HG02642 (cell line): ENCODE data around the gene HMCES.
"Not testable (repeated sequence)": the region's sequence is repeated elsewhere in the genome, so short reads cannot be mapped to it uniquely, and the experiment has no call there.

ENCODE experiments used
- ATAC-seq: cut with Tn5 transposase; IDR thresholded peaks from one replicate; pipeline ENCODE4 v1.9.1; 2021; ENCODE audit warnings: mild to moderate bottlenecking; ENCODE audit not compliant: unreplicated experiment, poor library complexity

Gene HMCES

DNA sequence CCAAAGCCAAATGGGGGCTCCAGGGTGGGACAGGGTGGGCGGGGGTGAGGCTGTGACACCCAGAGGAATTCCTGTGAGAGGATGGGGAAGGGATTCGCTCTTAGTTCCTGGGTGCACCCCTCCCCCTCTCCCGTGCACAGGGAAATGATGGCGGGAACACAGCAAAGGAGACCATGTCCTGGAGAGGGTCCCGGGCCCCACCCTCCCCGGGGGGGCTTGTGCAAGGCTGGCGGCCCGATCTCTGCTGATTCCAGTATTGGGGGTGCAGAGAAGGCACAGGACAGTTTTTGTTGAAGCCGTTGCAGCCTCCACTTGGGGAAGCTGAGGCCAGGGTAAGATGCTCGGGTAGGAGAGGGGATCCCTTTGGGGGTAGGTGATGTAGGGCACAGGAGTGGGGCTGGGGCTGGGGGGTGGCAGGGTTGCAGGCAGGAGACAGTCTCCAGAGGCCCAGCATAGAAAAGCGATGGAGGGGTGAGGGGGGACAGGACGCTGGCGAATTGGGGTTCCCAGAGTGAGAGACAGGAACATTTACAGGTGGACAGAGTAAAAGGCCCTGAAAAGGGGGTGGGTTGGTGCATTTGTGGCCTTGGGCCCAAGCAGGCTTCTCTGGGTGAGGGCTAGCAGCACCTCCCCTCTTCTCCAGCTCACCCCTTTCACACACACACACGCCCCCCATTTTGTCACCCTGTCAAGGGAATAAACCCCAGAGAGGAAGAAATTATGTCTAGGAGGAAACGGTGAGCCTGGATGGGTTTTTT is 38.5 kb downstream of the HMCES start:
- ATAC-seq: no peak

DNA sequence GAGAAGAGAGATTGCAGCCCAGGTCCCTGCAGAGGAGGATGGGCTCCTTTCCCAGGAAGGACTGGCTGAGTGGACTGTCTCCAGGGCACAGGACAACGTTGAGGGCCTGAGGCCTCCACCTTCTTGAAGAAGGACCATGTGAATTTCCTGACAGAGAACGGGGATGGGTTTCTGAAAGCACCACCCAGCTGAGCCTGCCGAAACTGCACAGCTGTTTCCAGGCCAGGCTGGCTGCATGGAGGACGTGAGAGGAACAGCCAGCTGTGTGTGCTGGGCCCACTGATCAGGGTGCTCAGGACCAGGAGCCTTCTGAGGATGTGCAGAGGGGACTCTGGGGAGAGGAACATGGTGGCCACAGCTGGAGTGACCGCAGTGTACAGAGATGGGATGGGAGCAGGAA is 39.2 kb downstream of the HMCES start:
- no peak for ATAC-seq

DNA sequence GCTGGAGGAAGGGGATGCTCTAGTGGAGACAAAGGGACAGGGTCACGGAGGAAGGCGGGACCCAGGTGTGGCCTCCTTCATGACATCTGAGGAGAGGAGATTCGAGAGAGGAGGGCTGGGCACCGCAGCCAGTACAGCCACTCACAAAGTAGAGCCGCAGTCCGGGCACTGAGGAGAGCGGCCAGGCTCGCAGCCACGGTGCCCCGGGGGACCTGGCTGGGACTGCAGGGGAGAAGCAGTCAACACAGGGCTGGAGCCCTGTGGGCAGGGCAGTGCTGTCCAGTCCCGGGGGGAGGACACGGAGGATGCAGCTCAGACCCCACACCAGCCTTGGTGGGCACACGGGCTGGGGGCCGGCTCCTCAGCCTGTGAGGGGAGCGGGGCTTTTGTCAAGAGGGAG is 40.3 kb downstream of the HMCES start:
- no peak for ATAC-seq

DNA sequence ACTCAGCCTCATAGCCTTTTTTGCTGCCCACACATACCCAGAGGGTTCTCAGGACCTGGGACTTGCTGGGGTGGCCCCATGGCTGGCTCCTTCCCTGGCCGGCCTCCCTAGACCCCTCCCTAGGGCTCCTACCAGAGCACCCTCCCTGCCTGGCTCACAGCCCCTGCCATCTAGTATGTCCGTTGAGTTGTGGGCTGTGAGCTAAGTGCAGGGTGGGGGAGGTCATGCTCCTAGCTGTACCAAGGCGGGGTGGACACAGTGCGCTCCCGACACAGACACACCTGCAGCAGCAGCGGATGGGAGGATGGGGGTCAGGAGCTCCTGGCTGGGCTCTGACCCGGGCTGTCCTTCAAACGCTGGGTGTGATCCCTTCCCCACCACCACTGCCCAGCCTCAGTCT is 41.6 kb downstream of the HMCES start:
- no peak for ATAC-seq

DNA sequence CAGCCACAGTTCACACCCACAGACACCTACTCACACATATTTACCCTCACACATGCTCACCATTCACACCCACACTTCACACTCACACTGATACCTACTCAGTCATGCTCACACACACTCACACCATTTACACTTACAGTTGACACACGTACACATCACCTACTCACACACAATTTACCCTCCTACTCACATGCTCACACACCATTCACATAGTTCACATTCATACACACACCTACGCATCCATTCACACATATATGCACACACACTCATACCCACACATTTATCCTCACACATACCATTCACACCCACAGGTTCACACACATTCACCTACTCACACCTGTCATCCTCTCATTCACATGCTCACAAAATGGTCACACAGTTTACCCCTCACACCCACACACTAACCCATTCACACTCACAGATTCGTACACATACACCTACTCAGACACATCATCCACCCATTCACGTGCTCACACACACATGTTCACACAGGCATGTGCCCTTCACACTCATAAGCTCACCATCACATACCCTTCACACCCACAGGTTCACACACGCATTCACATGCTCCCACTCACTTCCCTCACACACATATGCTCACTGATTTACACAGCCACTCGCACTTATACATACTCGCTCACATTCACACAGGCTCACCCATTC is 42.3 kb downstream of the HMCES start:
- no peak for ATAC-seq

DNA sequence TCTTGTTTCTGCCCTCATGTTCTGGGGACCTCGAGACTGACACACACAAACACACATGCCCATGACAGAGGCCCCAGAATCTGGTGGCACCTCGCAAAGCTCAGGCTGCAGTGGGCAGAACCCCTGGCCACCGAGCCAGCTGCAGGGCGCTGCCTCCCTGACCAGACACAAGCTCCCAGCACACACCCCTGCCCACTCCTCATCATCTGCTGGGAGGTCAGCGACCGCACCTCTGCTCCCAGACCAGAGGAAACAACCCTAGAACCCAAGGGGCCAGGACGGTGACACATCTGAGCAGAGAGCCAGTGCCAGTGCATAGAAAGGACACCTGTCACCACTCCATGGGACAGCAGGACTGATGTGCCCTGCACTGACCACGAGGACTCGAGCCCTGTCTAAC is 43.2 kb downstream of the HMCES start:
- ATAC-seq: no peak

DNA sequence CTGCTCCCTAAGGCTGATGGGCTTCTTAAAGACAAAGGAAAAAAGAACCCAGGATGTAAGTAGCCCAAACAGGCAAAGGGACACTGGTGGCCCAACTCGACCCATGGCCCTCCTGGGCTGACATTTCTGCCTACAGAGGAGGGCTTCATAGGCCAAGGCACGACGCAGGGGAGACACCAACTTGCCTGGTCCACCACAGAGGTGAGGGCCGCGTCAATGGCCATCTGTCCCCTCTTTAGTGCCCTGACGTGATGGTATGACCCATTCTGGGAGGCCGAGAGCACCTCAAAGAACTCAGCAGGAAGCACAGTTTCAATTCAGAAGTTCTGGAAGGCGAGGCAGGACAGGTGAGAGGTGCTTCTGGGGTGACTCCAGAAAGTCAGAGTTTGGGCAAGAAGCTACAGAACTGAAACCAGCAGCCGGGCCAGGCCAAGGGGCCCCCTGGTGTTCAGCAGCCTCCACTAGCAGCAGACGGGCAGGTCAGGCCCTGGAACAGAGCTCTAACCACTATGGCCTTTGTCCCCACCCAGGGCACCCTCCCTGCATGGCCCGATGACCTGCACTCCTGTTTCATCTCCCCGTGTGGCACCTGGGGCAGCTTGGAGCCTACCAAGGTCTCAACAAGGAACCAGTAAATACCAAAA is 45.1 kb downstream of the HMCES start:
- no peak for ATAC-seq

DNA sequence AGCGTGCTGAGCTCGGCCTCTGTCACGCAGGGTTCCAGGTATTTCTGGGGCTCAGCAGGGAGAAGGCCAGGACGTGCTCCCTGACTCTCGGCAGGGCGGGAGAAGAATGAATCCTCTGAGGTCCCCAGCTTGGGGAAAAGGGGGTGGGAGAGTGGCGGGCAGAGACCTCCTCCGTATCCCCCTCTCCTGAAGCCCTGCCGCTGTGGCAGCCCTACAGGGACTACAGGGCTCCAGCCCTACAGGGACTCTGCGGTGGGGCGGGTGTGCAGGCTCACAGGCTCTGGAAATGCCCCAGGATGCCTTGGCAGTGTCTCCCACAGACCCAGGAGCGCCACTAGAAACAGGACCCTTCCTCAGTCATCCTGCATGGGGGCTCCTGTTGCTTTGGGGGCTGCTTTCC is 46.2 kb downstream of the HMCES start:
- ATAC-seq: no peak

DNA sequence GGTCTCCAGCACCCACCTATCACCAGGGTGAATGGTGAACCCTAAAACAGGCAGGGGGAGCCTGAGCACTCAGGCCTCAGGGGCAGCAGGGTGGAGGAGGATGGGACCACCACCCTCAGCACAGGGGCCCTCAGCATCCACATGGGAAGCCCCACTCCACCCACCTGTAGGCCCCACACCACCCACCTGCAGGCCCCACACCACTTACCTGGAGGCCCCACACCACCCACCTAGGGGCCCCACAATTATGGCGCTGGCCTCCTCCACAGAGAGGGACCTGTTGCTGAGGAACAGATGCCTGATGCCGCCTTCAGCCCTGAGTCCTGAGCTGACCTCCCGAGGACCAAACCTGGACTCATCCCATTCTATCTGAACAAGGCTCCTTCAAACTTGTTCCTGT is 46.7 kb downstream of the HMCES start:
- ATAC-seq: no peak

DNA sequence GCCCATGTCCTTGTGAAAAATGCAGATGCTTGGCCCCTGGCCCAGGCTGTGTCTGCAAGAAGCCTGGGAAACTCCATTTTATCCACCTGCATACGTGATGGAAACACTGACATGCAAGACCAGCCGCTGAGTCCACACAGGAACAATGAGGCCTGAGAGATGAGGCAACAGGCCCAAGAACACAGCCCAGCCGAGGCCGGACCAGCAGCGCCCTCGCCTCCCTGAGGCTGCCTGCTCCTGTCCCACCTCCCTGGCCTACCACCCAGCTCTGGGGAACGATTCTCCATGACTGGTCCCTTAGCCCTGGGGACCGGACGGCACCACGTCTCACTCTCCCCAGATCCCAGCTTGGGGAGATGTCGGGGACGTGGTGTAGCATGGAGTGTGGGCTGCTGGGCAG is 47.5 kb downstream of the HMCES start:
- no peak for ATAC-seq

DNA sequence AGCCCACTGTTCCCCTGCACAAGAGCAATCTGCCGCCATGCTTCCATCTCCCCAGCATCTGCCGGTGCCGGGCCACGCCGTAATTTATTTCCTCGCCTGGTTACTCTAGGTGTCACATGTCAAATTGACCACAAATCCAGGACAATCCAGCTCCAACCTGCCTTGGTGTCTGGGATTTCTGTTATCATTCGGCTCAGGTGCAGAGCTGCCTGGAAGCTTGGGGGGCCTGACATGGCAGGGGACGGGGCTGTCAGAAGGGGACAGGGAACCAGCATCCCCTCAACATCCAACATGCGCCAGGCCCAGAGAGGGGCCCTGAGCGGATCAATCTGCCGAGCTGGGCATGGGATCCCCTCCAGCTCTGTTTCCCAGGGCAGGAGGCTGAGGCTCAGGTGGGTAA is 47.9 kb downstream of the HMCES start:
- ATAC-seq: no peak

DNA sequence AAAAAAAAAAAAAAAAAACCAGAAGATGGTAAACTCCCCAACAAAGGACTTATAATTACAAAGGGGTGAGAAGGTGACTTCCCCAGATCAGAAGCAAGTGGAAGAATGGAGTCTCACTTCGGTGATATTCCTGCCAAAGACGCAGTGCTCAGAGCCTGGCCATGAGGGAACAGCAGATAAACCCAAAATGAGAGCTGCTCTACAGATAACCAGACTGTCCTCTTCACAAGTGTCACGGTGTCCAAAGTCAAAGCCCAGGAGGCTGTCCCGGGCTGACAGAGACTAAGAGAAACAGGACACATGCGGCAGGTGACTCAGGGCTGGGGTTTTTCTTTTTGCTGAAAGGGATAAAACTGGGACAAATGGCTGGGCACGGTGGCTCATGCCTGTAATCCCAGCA is 48.8 kb downstream of the HMCES start:
- no peak for ATAC-seq

DNA sequence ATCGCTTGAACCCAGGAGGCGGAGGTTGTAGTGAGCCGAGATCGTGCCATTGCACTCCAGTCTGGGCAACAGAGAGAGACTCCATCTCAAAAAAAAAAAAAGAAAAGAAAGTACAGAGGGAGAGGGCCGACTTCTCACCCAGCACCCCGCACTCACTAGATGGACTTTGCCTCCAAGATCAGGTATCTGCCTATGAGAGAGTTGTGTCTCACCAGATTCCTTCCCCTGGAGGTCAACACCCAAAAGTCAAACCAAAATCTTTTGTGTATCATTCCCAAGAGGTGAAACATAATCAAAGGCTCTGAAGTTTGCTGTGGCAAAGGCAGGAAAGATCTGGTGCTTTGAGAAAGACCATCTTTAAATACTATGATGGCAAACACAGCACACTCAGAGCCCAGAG is 51.2 kb downstream of the HMCES start:
- no peak for ATAC-seq

DNA sequence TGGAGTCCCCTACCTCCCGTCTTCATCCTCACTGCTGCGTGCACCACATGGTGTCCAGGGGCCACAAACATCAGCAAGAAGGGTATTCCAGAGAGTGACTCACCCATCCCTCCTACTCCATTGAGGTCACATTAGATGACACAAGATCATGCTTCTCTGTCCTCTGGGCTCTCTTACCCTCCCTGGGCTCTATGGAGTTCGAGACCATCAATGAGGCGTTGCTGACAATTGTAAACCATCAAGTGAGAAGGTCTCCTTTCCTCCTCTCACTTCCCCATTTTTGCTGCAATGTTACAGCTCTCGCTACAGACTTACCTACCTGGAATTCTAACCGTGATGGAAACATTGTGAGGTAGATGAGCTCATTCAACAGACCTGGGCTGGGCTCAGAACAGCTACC is 51.7 kb downstream of the HMCES start:
- no peak for ATAC-seq

DNA sequence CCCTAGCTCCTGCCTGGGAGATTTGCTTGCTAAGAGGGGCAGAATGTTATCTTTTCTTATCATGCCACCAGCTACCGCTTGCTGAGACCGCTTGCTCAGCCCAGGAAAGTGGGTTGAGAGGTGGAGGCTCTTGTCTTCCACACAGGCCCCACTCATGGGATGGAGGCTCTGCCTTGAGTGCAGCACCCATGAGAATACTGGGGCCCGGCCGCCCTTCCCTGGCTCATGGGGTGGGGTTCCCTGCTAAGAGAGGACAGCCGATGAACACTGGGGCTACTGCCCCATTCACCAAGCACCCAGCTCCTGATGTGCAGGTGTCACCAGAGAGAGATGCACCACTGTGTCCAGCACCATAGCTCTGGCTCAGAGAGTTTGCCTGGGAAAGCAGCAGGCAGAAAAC is 55.2 kb downstream of the HMCES start:
- ATAC-seq: no peak

DNA sequence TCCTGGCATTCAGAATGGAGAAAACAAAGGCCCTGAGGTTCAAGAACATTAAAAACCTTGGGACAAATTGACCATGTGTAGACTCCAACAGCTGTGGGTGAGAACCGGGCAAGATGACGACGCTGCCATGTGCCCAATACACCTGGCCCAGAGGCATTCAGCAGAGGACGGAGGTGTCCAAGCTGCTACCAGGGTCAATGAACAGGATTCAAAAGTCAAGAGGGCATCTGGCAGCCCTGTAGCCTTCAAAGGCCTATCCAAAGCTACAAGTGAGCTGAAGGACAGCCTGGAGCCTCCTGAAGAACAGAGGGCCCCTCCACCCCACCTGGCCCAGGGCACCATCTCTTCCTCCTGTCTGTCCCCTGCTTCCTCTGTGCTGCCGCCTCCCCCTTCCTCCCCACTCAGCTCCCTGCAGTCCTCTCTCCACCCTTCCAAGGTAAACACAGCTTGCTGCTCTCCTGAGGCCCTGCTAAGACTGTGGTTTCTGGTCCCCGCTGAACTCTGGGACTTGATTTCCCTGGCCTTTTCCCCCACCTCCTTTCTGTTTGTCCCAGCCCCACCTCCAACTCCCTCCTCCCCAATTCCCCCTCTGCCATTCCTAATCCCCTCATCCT is 57.5 kb downstream of the HMCES start:
- no peak for ATAC-seq

DNA sequence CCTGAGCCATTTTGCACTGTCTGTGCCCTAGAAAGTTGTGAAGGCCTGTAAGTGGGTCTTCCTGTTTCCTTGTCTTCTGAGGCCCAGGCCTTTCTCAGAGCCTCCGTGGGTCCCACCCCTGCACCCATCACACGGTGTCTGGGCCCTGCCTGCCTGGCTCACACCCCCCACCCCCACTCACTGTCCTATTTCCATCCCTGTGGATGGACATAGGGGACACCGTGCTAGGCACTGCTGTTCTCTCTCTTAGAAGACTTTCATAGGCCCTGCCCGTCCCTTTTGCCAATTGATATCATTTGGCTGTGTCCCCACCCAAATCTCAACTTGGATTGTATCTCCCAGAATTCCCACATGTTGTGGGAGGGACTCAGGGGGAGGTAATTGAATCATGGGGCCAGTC is 59.0 kb downstream of the HMCES start:
- ATAC-seq: not testable (repeated sequence)

DNA sequence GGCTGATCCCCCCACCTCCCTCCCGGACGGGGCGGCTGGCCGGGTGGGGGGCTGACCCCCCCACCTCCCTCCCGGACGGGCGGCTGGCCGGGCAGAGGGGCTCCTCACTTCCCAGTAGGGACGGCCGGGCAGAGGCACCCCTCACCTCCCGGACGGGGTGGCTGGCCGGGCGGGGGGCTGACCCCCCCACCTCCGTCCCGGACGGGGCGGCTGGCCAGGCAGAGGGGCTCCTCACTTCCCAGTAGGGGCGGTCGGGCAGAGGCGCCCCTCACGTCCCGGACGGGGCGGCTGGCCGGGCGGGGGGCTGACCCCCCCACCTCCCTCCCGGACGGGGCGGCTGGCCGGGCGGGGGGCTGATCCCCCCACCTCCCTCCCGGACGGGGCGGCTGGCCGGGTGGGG is 60.5 kb downstream of the HMCES start:
- ATAC-seq: not testable (repeated sequence)

DNA sequence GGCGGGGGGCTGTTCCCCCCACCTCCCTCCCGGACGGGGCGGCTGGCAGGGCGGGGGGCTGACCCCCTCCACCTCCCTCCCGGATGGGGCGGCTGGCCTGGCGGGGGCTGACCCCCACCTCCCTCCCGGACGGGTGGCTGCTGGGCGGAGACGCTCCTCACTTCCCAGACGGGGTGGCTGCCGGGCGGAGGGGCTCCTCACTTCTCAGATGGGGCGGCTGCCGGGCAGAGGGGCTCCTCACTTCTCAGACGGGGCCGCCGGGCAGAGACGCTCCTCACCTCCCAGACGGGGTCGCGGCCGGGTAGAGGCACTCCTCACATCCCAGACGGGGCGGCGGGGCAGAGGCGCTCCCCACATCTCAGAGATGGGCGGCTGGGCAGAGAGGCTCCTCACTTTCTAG is 61.2 kb downstream of the HMCES start:
- ATAC-seq: not testable (repeated sequence)

DNA sequence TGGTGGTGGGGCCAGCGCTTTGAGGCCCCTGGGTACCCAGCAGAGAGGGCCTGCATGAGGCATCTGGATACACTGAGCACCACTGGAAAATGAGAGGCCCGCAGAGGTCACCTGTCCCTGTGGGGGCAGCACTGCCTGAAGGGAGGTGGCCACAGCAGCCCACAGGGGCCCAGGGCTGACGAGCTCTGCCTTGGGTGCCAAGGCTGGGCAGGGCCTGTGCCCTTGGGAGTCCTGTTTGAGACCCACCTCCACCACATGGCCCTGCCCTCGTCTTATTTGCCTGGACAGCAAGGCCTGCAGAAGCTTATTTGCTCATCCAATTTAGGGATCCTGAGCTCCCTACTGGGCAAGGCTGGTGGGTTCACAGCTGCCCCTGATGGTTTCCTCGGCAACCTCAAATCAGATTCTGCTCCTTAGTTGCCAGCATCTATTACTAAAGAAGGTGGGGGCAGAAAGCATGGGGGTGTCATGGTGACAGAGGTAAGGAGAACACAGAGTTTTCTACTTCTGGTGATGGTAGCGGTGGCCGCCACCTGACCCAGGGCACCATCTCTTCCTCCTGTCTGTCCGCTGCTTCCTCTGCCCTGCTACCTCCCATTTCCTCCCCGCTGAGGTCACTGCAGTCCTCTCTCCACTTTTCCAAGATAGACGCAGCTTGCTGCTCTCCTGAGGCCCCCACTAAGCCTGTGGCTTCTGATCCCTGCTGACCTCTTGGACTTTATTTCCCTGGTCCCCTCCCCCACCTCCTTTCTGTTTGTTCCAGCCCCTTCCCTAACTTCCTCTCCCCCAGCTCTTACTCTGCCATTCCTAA is 62.9 kb downstream of the HMCES start:
- no peak for ATAC-seq
